Natural killer cell (primary cell): ENCODE measurements around the gene SNX7. TPM values are rescaled to one million over a fixed set of nuclear protein-coding genes. Genes with fewer than 3 reads are reported as not detected.

Source experiments
- ATAC-seq, 3 donors: fragments of 150-1000 bp in 2 of 3; fragments of 200-7000 bp in 1 of 3; cut with Tn5 transposase; 1 replicate in 1 of 3; 2 replicates in 2 of 3; pipeline ENCODE4 v1.10.0; 2021; ENCODE audit warnings: mild to moderate bottlenecking in 2 of 3, moderate library complexity in 2 of 3
- DNase-seq, 2 donors: peaks; one replicate each; pipeline versions ENCODE4 v3.0.0 to v3.0.0-alpha.2; 2013 to 2021; ENCODE audit warnings: mixed read lengths in 1 of 2
- H3K27ac ChIP-seq: one replicate; pipeline ENCODE4 v1.5.1; 2013; ENCODE audit warnings: mild to moderate bottlenecking, low read length
- H3K27me3 ChIP-seq: one replicate; pipeline ENCODE4 v1.6.1; 2013; ENCODE audit warnings: low read length; ENCODE audit not compliant: control insufficient read depth, insufficient read depth
- H3K36me3 ChIP-seq: one replicate; pipeline ENCODE4 v1.6.1; 2013; ENCODE audit warnings: low read length; ENCODE audit not compliant: control insufficient read depth, insufficient read depth
- H3K4me1 ChIP-seq: one replicate; pipeline ENCODE4 v1.6.1; 2013; ENCODE audit warnings: low read length; ENCODE audit not compliant: control insufficient read depth, insufficient read depth
- H3K4me3 ChIP-seq: one replicate; pipeline ENCODE4 v1.5.1; 2013; ENCODE audit warnings: low read length
- H3K9me3 ChIP-seq: one replicate; pipeline ENCODE4 v1.6.1; 2013; ENCODE audit warnings: low read length; ENCODE audit not compliant: control insufficient read depth, insufficient read depth
- H3K27ac Mint-ChIP-seq, 2 donors: one replicate each; pipeline ENCODE4 v1.8.0; 2022; ENCODE audit warnings: mild to moderate bottlenecking in 2 of 2, mixed read lengths in 2 of 2, moderate library complexity in 1 of 2
- H3K27me3 Mint-ChIP-seq, 2 donors: one replicate each; pipeline ENCODE4 v1.8.0; 2022; ENCODE audit warnings: low read depth in 2 of 2, mixed read lengths in 2 of 2
- H3K36me3 Mint-ChIP-seq: one replicate; pipeline ENCODE4 v1.8.0; 2022; ENCODE audit warnings: mixed read lengths
- H3K4me1 Mint-ChIP-seq, 2 donors: one replicate each; pipeline ENCODE4 v1.8.0; 2022; ENCODE audit warnings: mixed read lengths in 2 of 2
- H3K4me3 Mint-ChIP-seq: one replicate; pipeline ENCODE4 v1.8.0; 2022; ENCODE audit warnings: mild to moderate bottlenecking, moderate library complexity, mixed read lengths
- H3K9me3 Mint-ChIP-seq, 2 donors: one replicate each; pipeline ENCODE4 v1.8.0; 2022; ENCODE audit warnings: mixed read lengths in 2 of 2
- WGBS: methylation state at CpG from one replicate; pipeline ENCODE4 v1.1.7; 2013; ENCODE audit warnings: missing lambda C conversion rate; ENCODE audit not compliant: insufficient coverage; 5-methylcytosine and 5-hydroxymethylcytosine counted together
- intact Hi-C: fragments of 100-400 bp; cut with micrococcal nuclease; formaldehyde crosslinking; loops from one replicate; pipeline ENCODE4 v1.14.2; 2022
- total RNA-seq, 4 donors: library from RNA; stranded (reverse); fragments of 120-200 nt in 1 of 4; gene quantifications; one replicate each; pipeline versions ENCODE4 v1.2.3 to v1.2.4, GENCODE V29; 2013 to 2022
- TF ChIP-seq, protein P1 (sequence below): fragments of 200-600 bp; IDR thresholded peaks from one replicate; pipeline ENCODE4 v1.8.0; 2022; ENCODE audit warnings: antibody characterized with exemption

Gene SNX7
- total RNA-seq, 3 donors from 2014 or later (not counting 1 experiment from before 2014, with no cell fraction given): 0.14 to 0.93 TPM; not detected in 1

DNA sequence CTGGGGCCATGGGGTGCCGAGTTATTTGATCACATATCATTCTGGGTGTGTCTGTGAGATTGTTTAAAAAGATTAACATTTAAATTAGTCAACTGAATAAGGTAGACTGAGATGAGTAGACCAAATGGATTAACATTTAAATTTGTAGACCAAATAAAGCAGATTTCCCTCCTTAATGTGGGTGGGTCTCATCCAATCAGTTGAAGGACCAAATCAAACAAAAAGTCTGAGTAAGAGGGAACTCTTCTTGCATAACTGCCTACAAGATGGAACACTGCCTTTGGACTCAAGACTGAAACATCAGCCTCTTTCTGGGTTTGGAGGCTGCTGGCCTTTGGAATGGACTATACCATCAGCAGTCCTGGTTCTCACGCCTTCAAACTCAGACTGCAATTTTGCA is 17.0 kb upstream of the SNX7 start:
- H3K27ac ChIP-seq: no peak overlapping the region
- intact Hi-C loops: no loop called here
- H3K9me3 ChIP-seq: no peaks in the 10 kb centered on the region
- no peak for DNase-seq
- no peak for ATAC-seq
- no peaks in the 10 kb centered on the region for H3K36me3 ChIP-seq
- TF ChIP-seq, protein P1, sequence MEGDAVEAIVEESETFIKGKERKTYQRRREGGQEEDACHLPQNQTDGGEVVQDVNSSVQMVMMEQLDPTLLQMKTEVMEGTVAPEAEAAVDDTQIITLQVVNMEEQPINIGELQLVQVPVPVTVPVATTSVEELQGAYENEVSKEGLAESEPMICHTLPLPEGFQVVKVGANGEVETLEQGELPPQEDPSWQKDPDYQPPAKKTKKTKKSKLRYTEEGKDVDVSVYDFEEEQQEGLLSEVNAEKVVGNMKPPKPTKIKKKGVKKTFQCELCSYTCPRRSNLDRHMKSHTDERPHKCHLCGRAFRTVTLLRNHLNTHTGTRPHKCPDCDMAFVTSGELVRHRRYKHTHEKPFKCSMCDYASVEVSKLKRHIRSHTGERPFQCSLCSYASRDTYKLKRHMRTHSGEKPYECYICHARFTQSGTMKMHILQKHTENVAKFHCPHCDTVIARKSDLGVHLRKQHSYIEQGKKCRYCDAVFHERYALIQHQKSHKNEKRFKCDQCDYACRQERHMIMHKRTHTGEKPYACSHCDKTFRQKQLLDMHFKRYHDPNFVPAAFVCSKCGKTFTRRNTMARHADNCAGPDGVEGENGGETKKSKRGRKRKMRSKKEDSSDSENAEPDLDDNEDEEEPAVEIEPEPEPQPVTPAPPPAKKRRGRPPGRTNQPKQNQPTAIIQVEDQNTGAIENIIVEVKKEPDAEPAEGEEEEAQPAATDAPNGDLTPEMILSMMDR: no peak
- Mint-ChIP-seq H3K27me3 (no peaks in the 10 kb centered on the region), H3K9me3 (peaks cover 8 to 16% of the 10 kb centered on the region in 2 donors), H3K4me1 (no peaks in the 10 kb centered on the region), H3K36me3 (peaks cover 22% of the 10 kb centered on the region), H3K27ac (no peak overlapping the region), H3K4me3 (no peak overlapping the region)
- no peaks in the 10 kb centered on the region for H3K4me1 ChIP-seq
- H3K27me3 ChIP-seq: no peaks in the 10 kb centered on the region
- H3K4me3 ChIP-seq: no peak overlapping the region
- 81% methylated on average over 1 of the region's 2 CpGs for WGBS

DNA sequence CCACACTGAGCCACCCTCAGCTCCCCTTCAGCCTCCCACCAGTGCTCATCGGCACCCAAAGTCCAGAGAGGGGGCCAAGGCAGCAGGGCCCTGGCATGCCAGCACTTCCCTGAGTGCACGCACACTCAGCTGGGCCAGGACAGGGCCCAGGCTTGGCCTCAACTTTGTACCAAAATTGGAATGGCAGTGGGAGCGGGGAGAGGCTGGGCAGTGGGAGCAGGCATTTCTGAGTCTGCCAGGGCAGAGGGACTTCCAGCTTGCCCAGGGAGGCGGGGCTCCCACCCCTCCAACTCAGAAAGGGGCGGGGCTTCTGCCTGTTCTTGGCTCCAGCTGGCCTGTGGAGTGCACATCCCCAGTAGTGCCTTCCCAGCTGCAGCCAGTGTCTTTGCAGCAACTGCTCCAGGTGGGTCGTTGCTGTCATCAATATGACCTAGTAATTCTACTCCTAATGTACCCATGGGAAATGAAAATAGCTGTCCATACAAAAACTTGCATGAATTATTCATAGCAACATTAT is 10.3 kb upstream of the SNX7 start:
- intact Hi-C loops: no loop called here
- Histone ChIP-seq H3K27ac (no peak overlapping the region), H3K4me3 (no peak overlapping the region), H3K4me1 (no peaks in the 10 kb centered on the region), H3K27me3 (no peaks in the 10 kb centered on the region), H3K9me3 (no peaks in the 10 kb centered on the region), H3K36me3 (no peaks in the 10 kb centered on the region)
- no peak for DNase-seq
- Mint-ChIP-seq H3K27ac (no peak overlapping the region), H3K4me1 (no peaks in the 10 kb centered on the region), H3K9me3 (peaks cover 0 to 4% of the 10 kb centered on the region in 2 donors), H3K36me3 (no peaks in the 10 kb centered on the region), H3K4me3 (no peak overlapping the region), H3K27me3 (no peaks in the 10 kb centered on the region)
- WGBS: 77% methylated on average over 6 of the region's 6 CpGs
- ATAC-seq: no peak
- TF ChIP-seq, protein P1: no peak

DNA sequence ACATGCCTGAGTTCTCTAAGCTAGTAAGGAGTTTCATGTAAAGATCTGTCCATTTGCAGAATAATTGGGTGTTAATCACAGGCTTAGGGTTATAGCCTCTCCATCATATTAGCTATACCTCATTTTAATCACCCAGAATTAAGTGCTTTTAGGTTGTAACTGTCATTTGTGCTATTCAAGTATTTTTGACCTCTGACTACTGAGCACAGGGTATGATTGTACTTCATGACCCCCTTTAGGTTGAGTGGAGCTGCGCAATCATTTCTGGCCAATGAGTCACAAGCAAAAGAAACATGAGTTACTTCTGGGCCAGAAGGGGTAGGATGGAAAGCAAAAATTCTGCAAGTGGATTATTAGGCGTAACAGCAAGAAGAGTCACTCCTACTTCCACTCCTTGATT is 8.4 kb upstream of the SNX7 start:
- TF ChIP-seq, protein P1: no peak
- Histone ChIP-seq H3K27ac (no peak overlapping the region), H3K27me3 (no peaks in the 10 kb centered on the region), H3K4me1 (no peaks in the 10 kb centered on the region), H3K4me3 (no peak overlapping the region), H3K9me3 (no peaks in the 10 kb centered on the region), H3K36me3 (no peaks in the 10 kb centered on the region)
- Mint-ChIP-seq H3K9me3 (peaks cover 3 to 4% of the 10 kb centered on the region in 2 donors), H3K36me3 (no peaks in the 10 kb centered on the region), H3K27me3 (no peaks in the 10 kb centered on the region), H3K4me3 (no peak overlapping the region), H3K27ac (no peak overlapping the region), H3K4me1 (no peaks in the 10 kb centered on the region)
- intact Hi-C loops: no loop called here
- no peak for DNase-seq
- no peak for ATAC-seq
- 96% methylated on average over 2 of the region's 2 CpGs for WGBS

DNA sequence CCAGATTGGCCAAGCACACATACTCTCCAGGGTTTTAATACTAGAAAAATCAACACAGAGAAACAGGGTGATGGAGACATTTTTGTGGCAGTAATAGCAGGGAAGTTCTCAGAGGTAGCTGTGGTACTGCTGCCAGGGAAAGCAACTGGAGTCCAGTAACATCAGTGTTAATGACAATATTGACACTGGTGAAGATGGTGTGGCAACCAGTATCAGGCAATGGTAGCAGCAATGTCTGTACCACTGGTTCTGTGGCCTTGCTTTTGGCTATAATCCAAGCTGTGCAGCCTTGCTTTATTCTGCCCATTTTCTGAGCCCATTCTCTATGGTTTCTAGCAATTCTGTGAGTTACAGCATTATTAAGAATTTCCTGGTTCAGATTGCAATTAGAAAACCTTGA is 1.6 kb upstream of the SNX7 start:
- Histone ChIP-seq H3K36me3 (no peaks in the 10 kb centered on the region), H3K9me3 (no peaks in the 10 kb centered on the region), H3K27me3 (peaks cover 15% of the 10 kb centered on the region), H3K4me3 (no peak overlapping the region), H3K27ac (no peak overlapping the region), H3K4me1 (peaks cover 8% of the 10 kb centered on the region)
- H3K27me3 Mint-ChIP-seq: peaks cover 25 to 39% of the 10 kb centered on the region in 2 donors
- H3K27ac Mint-ChIP-seq: no peak overlapping the region
- peaks cover 0 to 6% of the 10 kb centered on the region in 2 donors for H3K9me3 Mint-ChIP-seq
- no peak overlapping the region for H3K4me3 Mint-ChIP-seq
- H3K4me1 Mint-ChIP-seq: peaks cover 11 to 12% of the 10 kb centered on the region in 2 donors
- H3K36me3 Mint-ChIP-seq: peaks cover 7% of the 10 kb centered on the region
- no peak for DNase-seq
- intact Hi-C loops: no loop called here
- ATAC-seq: no peak
- TF ChIP-seq, protein P1: no peak
